ENCODE measurements around the gene SLC6A12. TPM values are rescaled to one million over a fixed set of nuclear protein-coding genes. Genes with fewer than 3 reads are reported as not detected.

The SLC6A12 gene
- total RNA-seq, 2 donors from 2014 or later = 0.70 to 1.3 TPM

DNA sequence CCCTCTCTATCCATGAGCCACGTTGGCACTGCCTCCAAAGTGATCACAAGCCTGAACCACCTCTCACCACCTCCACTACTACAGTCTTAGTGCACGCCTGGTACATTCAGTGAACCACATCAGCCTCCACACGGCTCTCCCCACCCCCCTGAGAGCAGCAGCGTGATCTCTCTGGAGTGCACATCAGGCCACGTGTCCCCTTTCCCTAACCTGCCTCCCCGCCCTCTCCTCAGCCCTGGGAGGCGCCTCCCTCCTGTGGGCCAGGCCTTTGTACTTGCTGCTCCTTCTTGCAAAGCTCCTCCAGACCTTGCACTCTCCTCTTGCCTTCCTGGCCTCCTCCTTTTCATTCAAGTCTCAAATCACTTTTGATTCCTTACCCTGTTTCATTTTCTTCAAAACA, 49.8 kb downstream of the SLC6A12 start:
- Mint-ChIP-seq H3K4me3 (no peak overlapping the region), H3K27me3 (ENCODE audit: low read depth) (no peaks in the 10 kb centered on the region), H3K4me1 (ENCODE audit: low read depth) (peaks cover 5% of the 10 kb centered on the region), H3K9me3 (no peaks in the 10 kb centered on the region), H3K27ac (no peak overlapping the region), H3K36me3 (ENCODE audit: insufficient read depth in 2 of 2) (no peaks in the 10 kb centered on the region)
- ATAC-seq (replicated peaks in 1 of 2) = no peak
- no peak for DNase-seq

DNA sequence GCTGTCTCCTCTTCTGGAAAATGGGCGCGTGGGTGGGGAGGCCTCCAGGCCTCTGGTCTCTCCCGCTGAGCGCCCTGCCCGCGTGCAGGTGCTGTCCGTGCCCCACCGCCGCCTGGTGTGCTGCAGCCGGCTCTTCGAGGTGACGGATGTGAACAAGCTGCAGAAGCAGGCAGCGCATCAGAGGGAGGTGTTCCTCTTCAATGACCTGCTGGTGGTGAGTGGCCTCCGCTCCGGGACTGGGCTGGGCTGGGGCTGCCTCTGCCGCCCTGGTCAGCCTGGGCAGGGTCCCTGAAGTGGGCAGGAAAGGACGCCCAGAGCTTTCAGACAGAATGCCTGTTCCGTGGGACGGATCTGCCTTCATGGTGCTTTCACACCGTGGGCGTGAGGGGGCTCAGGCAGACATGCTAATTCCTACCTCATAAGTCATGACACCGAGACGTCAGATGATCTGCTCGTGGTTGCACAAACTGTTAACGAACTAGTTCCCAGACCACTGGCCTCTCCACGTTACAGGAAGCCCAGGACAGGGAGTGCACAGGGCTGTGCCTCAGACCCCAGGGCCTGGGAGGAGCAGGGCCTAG, 50.5 kb downstream of the SLC6A12 start:
- no peaks in the 10 kb centered on the region for H3K27me3 Mint-ChIP-seq (ENCODE audit: low read depth)
- no peaks in the 10 kb centered on the region for H3K9me3 Mint-ChIP-seq
- ATAC-seq (replicated peaks in 1 of 2) (no peak), DNase-seq (no peak)
- no peak overlapping the region for H3K27ac Mint-ChIP-seq
- no peaks in the 10 kb centered on the region for H3K4me1 Mint-ChIP-seq (ENCODE audit: low read depth)
- H3K4me3 Mint-ChIP-seq = no peak overlapping the region
- no peaks in the 10 kb centered on the region for H3K36me3 Mint-ChIP-seq (ENCODE audit: insufficient read depth in 2 of 2)

GRCh38 chr12:162467-163307, 51.3 kb downstream of the SLC6A12 start:
- H3K27ac Mint-ChIP-seq = no peak overlapping the region
- no peaks in the 10 kb centered on the region for H3K9me3 Mint-ChIP-seq
- ATAC-seq (replicated peaks in 1 of 2) = no peak

GRCh38 chr12:161823-162222, 52.1 kb downstream of the SLC6A12 start:
- no peak overlapping the region for H3K4me3 Mint-ChIP-seq
- H3K9me3 Mint-ChIP-seq = no peaks in the 10 kb centered on the region
- ATAC-seq (replicated peaks in 1 of 2) (no peak), DNase-seq (no peak)
- no peaks in the 10 kb centered on the region for H3K36me3 Mint-ChIP-seq (ENCODE audit: insufficient read depth in 2 of 2)
- no peaks in the 10 kb centered on the region for H3K4me1 Mint-ChIP-seq (ENCODE audit: low read depth)
- no peak overlapping the region for H3K27ac Mint-ChIP-seq
- no peaks in the 10 kb centered on the region for H3K27me3 Mint-ChIP-seq (ENCODE audit: low read depth)

More at GRCh38 chr12:162467-163307, 51.3 kb downstream of the SLC6A12 start:
- Mint-ChIP-seq H3K4me1 (ENCODE audit: low read depth) (no peaks in the 10 kb centered on the region), H3K4me3 (no peak overlapping the region), H3K36me3 (ENCODE audit: insufficient read depth in 2 of 2) (no peaks in the 10 kb centered on the region), H3K27me3 (ENCODE audit: low read depth) (no peaks in the 10 kb centered on the region)
- no peak for DNase-seq

- Mint-ChIP-seq H3K4me3 (no peak overlapping the region), H3K27ac (no peak overlapping the region), H3K4me1 (ENCODE audit: low read depth) (no peaks in the 10 kb centered on the region), H3K9me3 (no peaks in the 10 kb centered on the region), H3K27me3 (ENCODE audit: low read depth) (no peaks in the 10 kb centered on the region), H3K36me3 (ENCODE audit: insufficient read depth in 2 of 2) (no peaks in the 10 kb centered on the region)
- no peak for DNase-seq
- no peak for ATAC-seq (replicated peaks in 1 of 2)
Observed at GRCh38 chr12:160858-161257, 53.1 kb downstream of the SLC6A12 start.

GRCh38 chr12:159156-159782, 54.7 kb downstream of the SLC6A12 start:
- H3K4me3 Mint-ChIP-seq = no peak overlapping the region

GRCh38 chr12:157644-158043, 56.3 kb downstream of the SLC6A12 start:
- H3K27ac Mint-ChIP-seq = no peak overlapping the region
- no peak overlapping the region for H3K4me3 Mint-ChIP-seq
- H3K9me3 Mint-ChIP-seq = no peaks in the 10 kb centered on the region
- DNase-seq (no peak), ATAC-seq (replicated peaks in 1 of 2) (no peak)
- H3K4me1 Mint-ChIP-seq (ENCODE audit: low read depth) = no peaks in the 10 kb centered on the region
- peaks cover 3% of the 10 kb centered on the region for H3K27me3 Mint-ChIP-seq (ENCODE audit: low read depth)
- no peaks in the 10 kb centered on the region for H3K36me3 Mint-ChIP-seq (ENCODE audit: insufficient read depth in 2 of 2)

More at GRCh38 chr12:159156-159782, 54.7 kb downstream of the SLC6A12 start:
- Mint-ChIP-seq H3K36me3 (ENCODE audit: insufficient read depth in 2 of 2) (no peaks in the 10 kb centered on the region), H3K9me3 (no peaks in the 10 kb centered on the region), H3K27ac (no peak overlapping the region), H3K27me3 (ENCODE audit: low read depth) (no peaks in the 10 kb centered on the region), H3K4me1 (ENCODE audit: low read depth) (no peaks in the 10 kb centered on the region)
- no peak for ATAC-seq (replicated peaks in 1 of 2)
- DNase-seq = no peak

DNA sequence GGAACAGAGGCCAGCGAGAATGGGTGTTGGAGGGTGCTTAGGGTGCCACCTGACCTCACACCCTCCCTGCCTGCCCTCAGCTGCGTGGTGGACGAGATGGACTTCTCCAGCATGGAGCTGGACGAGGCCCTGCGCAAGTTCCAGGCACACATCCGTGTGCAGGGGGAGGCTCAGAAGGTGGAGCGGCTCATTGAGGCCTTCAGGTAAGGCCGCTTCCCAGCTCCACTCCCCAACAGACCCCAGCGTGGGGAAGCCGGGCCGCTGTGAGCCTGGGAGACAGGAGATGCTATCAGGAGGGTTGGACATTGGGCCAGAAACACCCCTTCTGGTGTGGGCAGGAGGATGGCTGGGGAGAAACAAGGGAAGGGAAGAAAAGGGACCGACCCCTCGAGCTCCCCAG, 57.0 kb downstream of the SLC6A12 start:
- ATAC-seq (replicated peaks in 1 of 2) (no peak), DNase-seq (no peak)
- H3K27me3 Mint-ChIP-seq (ENCODE audit: low read depth) = peaks cover 8% of the 10 kb centered on the region
- no peaks in the 10 kb centered on the region for H3K9me3 Mint-ChIP-seq
- H3K4me3 Mint-ChIP-seq = no peak overlapping the region
- H3K36me3 Mint-ChIP-seq (ENCODE audit: insufficient read depth in 2 of 2) = no peaks in the 10 kb centered on the region
- H3K4me1 Mint-ChIP-seq (ENCODE audit: low read depth) = no peaks in the 10 kb centered on the region
- no peak overlapping the region for H3K27ac Mint-ChIP-seq

GRCh38 chr12:155646-156045, 58.3 kb downstream of the SLC6A12 start:
- Mint-ChIP-seq H3K4me1 (ENCODE audit: low read depth) (no peaks in the 10 kb centered on the region), H3K27ac (no peak overlapping the region), H3K36me3 (ENCODE audit: insufficient read depth in 2 of 2) (no peaks in the 10 kb centered on the region), H3K9me3 (no peaks in the 10 kb centered on the region), H3K27me3 (ENCODE audit: low read depth) (peaks cover 8% of the 10 kb centered on the region), H3K4me3 (no peak overlapping the region)
- DNase-seq (no peak), ATAC-seq (replicated peaks in 1 of 2) (no peak)

DNA sequence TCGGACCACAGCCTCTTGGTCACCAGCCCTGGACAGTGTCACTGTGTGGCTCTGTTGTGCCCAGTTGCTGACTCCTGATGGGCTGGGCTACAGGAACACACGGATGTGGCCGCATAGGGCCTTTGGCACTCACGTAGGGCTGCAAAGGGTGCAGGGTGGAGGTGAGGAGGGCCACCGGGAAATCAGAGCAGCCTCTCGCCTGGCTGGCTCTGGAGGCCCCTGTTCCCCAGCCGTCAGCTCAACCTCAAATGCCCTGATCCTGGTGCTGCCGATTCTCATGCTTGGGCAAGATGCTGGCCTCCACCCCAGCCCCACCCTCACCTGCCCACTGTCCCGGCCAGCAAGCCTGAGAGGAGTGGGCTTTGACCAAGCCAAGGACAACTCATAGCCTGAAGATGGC, 59.0 kb downstream of the SLC6A12 start:
- H3K9me3 Mint-ChIP-seq = no peaks in the 10 kb centered on the region
- H3K4me3 Mint-ChIP-seq = no peak overlapping the region
- no peak for ATAC-seq (replicated peaks in 1 of 2)
- no peaks in the 10 kb centered on the region for H3K4me1 Mint-ChIP-seq (ENCODE audit: low read depth)
- H3K27ac Mint-ChIP-seq = no peak overlapping the region
- H3K27me3 Mint-ChIP-seq (ENCODE audit: low read depth) = peaks cover 8% of the 10 kb centered on the region
- DNase-seq = no peak
- no peaks in the 10 kb centered on the region for H3K36me3 Mint-ChIP-seq (ENCODE audit: insufficient read depth in 2 of 2)

- no peak for ATAC-seq (replicated peaks in 1 of 2)
- H3K27ac Mint-ChIP-seq = no peak overlapping the region
- H3K9me3 Mint-ChIP-seq = no peaks in the 10 kb centered on the region
- DNase-seq = no peak
- no peaks in the 10 kb centered on the region for H3K36me3 Mint-ChIP-seq (ENCODE audit: insufficient read depth in 2 of 2)
- H3K4me3 Mint-ChIP-seq = no peak overlapping the region
- H3K27me3 Mint-ChIP-seq (ENCODE audit: low read depth) = peaks cover 8% of the 10 kb centered on the region
- H3K4me1 Mint-ChIP-seq (ENCODE audit: low read depth) = no peaks in the 10 kb centered on the region
Observed at GRCh38 chr12:154058-154457, 59.9 kb downstream of the SLC6A12 start.

DNA sequence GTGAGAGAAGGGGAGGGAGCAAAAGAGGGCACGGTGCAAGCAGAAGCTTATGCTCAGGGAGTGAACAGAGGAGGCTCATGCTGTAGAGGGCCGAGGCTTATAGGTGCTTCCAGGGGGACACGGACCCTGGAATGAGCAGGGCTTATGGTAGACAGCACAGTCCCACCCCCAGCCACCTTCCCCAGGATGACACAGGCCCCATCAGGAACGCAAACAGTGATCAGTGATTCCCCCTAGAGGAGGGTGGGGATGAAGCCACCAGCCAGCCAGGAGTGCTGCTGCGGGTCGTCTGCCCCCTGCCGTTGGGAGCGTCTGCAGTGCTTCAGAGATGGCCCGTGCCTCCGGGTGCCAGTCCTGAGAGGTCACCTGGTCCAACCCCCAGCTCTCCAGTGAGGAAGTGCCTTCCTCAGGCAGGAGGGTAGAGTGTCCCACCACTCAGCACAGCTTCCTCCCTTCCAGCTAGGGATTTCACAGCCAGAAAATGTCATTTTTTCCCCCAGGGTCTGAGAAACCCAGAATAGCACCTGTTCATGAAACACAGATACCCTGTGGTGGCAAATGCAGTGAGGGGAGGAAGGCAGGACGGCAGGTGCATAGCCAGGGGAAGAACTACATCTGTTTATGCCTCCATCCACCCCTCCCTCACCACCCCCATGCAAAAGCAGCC, 60.7 kb downstream of the SLC6A12 start:
- peak; percentile 90 to 91 for ATAC-seq (replicated peaks in 1 of 2)
- H3K4me3 Mint-ChIP-seq = no peak overlapping the region
- H3K27ac Mint-ChIP-seq = no peak overlapping the region
- H3K36me3 Mint-ChIP-seq (ENCODE audit: insufficient read depth in 2 of 2) = no peaks in the 10 kb centered on the region
- H3K27me3 Mint-ChIP-seq (ENCODE audit: low read depth) = peaks cover 8% of the 10 kb centered on the region
- peak; percentile 67 to 68 for DNase-seq
- H3K4me1 Mint-ChIP-seq (ENCODE audit: low read depth) = no peaks in the 10 kb centered on the region
- H3K9me3 Mint-ChIP-seq = no peaks in the 10 kb centered on the region

DNA sequence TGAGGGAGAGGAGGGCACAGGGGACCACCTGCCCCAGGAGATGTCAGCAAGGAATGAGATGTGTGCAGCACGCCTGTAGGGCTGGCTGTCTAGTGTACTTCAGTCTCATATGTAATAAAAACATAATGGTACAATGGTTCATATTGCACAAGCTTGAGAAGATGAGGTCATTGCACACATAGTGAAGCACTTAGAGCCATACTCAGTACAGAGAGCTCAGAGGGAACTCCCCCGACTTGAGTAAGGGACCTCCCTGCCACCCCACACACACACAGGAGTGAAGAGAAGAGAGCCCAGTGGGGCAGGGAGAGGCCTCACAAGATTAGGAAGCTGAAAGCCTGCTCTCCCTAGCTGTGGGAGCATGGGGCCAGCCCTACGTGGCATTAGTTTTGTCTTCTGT, 61.5 kb downstream of the SLC6A12 start:
- no peak overlapping the region for H3K27ac Mint-ChIP-seq
- DNase-seq (no peak), ATAC-seq (replicated peaks in 1 of 2) (peak in 1 of 2 donors; percentile 27)
- no peaks in the 10 kb centered on the region for H3K36me3 Mint-ChIP-seq (ENCODE audit: insufficient read depth in 2 of 2)
- peaks cover 8% of the 10 kb centered on the region for H3K27me3 Mint-ChIP-seq (ENCODE audit: low read depth)
- H3K4me1 Mint-ChIP-seq (ENCODE audit: low read depth) = no peaks in the 10 kb centered on the region
- no peaks in the 10 kb centered on the region for H3K9me3 Mint-ChIP-seq
- no peak overlapping the region for H3K4me3 Mint-ChIP-seq
